GM12878 (cell line): ENCODE measurements around the gene PLA2G6. TPM values are rescaled to one million over a fixed set of nuclear protein-coding genes. Genes with fewer than 3 reads are reported as not detected.

ENCODE experiments used
- ATAC-seq: fragments of 200-7000 bp; cut with Tn5 transposase; 3 replicates; pipeline ENCODE4 v1.9.1; 2020; ENCODE audit warnings: mild to moderate bottlenecking, moderate library complexity
- BruUV-seq: library from RNA; stranded (reverse); fragments of 400-500 nt; replicated peaks from 2 replicates; lab custom pipeline; 2021; lab: Mats Ljungman, UMichigan
- CTCF ChIA-PET: fragments of 300-600 bp; sonication (Branson Sonifier 250); formaldehyde crosslinking; extraction: SDS; loops from one replicate; lab custom pipeline; 2021; ENCODE audit warnings: inconsistent platforms; lab: Yijun Ruan, JAX
- POLR2A ChIA-PET: fragments of 350-600 bp; formaldehyde crosslinking; extraction: SDS; loops from one replicate; lab custom pipeline; 2021; ENCODE audit warnings: inconsistent platforms; lab: Charles Lee
- RAD21 ChIA-PET: fragments of 300-600 bp; sonication (Branson Sonifier 250); formaldehyde crosslinking; loops from one replicate; lab custom pipeline; 2023; ENCODE audit warnings: antibody characterized with exemption; ENCODE audit not compliant: unreplicated experiment; lab: Charles Lee
- SMC1A ChIA-PET: fragments of 300-600 bp; sonication (Branson Sonifier 250); formaldehyde crosslinking; loops from one replicate; lab custom pipeline; 2023; ENCODE audit not compliant: unreplicated experiment, uncharacterized antibody; lab: Charles Lee
- DNase-seq: peaks from one replicate; pipeline ENCODE4 v3.0.0-alpha.2; 2011; ENCODE audit warnings: low read depth, low spot score
- FAIRE-seq: peaks from 3 replicates; lab custom pipeline; 2011; peaks lifted over from hg19 to GRCh38; lab: Jason Lieb, UNC
- H2AFZ ChIP-seq: 2 replicates; pipeline ENCODE4 v1.6.0; 2011; ENCODE audit warnings: low read depth, low read length, control low read depth; ENCODE audit not compliant: control insufficient read depth
- H3K27ac ChIP-seq: 2 replicates; pipeline ENCODE4 v1.5.1; 2011; ENCODE audit warnings: control low read depth; ENCODE audit not compliant: control insufficient read depth, insufficient read depth
- H3K27me3 ChIP-seq, 2 experiments: replicated peaks in 1 of 2; 2 replicates each; pipeline versions ENCODE4 v1.6.0 to v1.6.1; 2011; ENCODE audit warnings: low read length in 1 of 2; ENCODE audit not compliant: control insufficient read depth in 2 of 2, insufficient read depth in 2 of 2
- H3K36me3 ChIP-seq, 2 experiments: 2 replicates each; pipeline ENCODE4 v1.5.1; 2011; ENCODE audit warnings: low read length in 1 of 2; ENCODE audit not compliant: control insufficient read depth in 2 of 2, insufficient read depth in 2 of 2
- H3K4me1 ChIP-seq: 2 replicates; pipeline ENCODE4 v1.6.1; 2011; ENCODE audit warnings: mild to moderate bottlenecking, low read length, moderate library complexity, mixed read lengths; ENCODE audit not compliant: control insufficient read depth, insufficient read depth
- H3K4me2 ChIP-seq: 2 replicates; pipeline ENCODE4 v1.6.0; 2011; ENCODE audit warnings: control low read depth; ENCODE audit not compliant: control insufficient read depth, insufficient read depth
- H3K4me3 ChIP-seq: fragments of 200-600 bp; sonication (generic); 2 replicates; pipeline ENCODE4 v1.5.1; 2016
- H3K79me2 ChIP-seq: 2 replicates; pipeline ENCODE4 v1.6.0; 2011; ENCODE audit warnings: low read length; ENCODE audit not compliant: control insufficient read depth, insufficient read depth
- H3K9ac ChIP-seq: 2 replicates; pipeline ENCODE4 v1.8.0; 2011; ENCODE audit warnings: low read length, control low read depth, mixed read lengths; ENCODE audit not compliant: control insufficient read depth, insufficient read depth
- H3K9me3 ChIP-seq: replicated peaks from 3 replicates; pipeline ENCODE4 v1.5.1; 2011; ENCODE audit warnings: mild to moderate bottlenecking, low read length; ENCODE audit not compliant: control insufficient read depth, insufficient read depth
- H4K20me1 ChIP-seq: 2 replicates; pipeline ENCODE4 v1.6.0; 2011; ENCODE audit not compliant: control insufficient read depth, insufficient read depth
- BACH1 ChIP-seq: fragments of 450-650 bp; IDR thresholded peaks from 2 replicates; pipeline ENCODE4 v1.6.1; 2017; ENCODE audit warnings: mild to moderate bottlenecking, borderline replicate concordance
- CBFB ChIP-seq: IDR thresholded peaks from 2 replicates; pipeline ENCODE4 v1.6.1; 2016; ENCODE audit warnings: antibody characterized with exemption, low read depth
- CEBPB ChIP-seq, 2 experiments: fragments of 150-350 bp in 1 of 2; IDR thresholded peaks; 2 replicates each; pipeline ENCODE4 v1.6.1; 2012 to 2014; ENCODE audit warnings: low read depth in 2 of 2, low read length in 2 of 2, borderline replicate concordance in 1 of 2, inconsistent platforms in 1 of 2
- EZH2 ChIP-seq: IDR thresholded peaks from 2 replicates; pipeline ENCODE4 v1.6.1; 2012; ENCODE audit warnings: low read depth, mild to moderate bottlenecking, control low read depth, inconsistent platforms, low read length, borderline replicate concordance; ENCODE audit not compliant: control insufficient read depth
- NBN ChIP-seq: fragments of 450-650 bp; IDR thresholded peaks from 2 replicates; pipeline ENCODE4 v1.6.1; 2016
- NFYB ChIP-seq: IDR thresholded peaks from 2 replicates; pipeline ENCODE4 v1.6.1; 2011; ENCODE audit warnings: low read depth, mild to moderate bottlenecking, low read length, improper control_type of control experiment, moderate library complexity; ENCODE audit not compliant: insufficient read depth
- POLR2AphosphoS5 ChIP-seq: IDR thresholded peaks from 2 replicates; pipeline ENCODE4 v1.6.1; 2011; ENCODE audit warnings: mild to moderate bottlenecking, low read length, inconsistent platforms
- RBBP5 ChIP-seq: fragments of 200-600 bp; sonication (generic); conservative IDR thresholded peaks from 2 replicates; pipeline ENCODE4 v1.6.1; 2016
- SMARCA5 ChIP-seq: fragments of 450-650 bp; IDR thresholded peaks from 2 replicates; pipeline ENCODE4 v1.6.1; 2017; ENCODE audit warnings: mild to moderate bottlenecking
- SP1 ChIP-seq: IDR thresholded peaks from one replicate; pipeline ENCODE4 v1.6.1; 2011; ENCODE audit warnings: low read depth, low read length
- YBX1 ChIP-seq: fragments of 450-650 bp; IDR thresholded peaks from 2 replicates; pipeline ENCODE4 v1.6.1; 2016; ENCODE audit warnings: antibody characterized with exemption
- whole genome bisulfite sequencing: methylation state at CpG from one replicate; pipeline ENCODE4 v1.1.6; 2016; ENCODE audit warnings: low lambda C conversion rate; ENCODE audit not compliant: insufficient replicate concordance, insufficient coverage; ENCODE audit errors: missing lambda C conversion rate; 5-methylcytosine and 5-hydroxymethylcytosine counted together
- in situ Hi-C: fragments of 300-500 bp; cut with MboI; formaldehyde crosslinking; loops from 9 replicates; pipeline ENCODE4 v1.14.3; 2018; ENCODE audit warnings: mixed read lengths
- intact Hi-C: fragments of 100-400 bp; cut with micrococcal nuclease; formaldehyde crosslinking; loops from one replicate; pipeline ENCODE4 v1.14.2; 2022; ENCODE audit not compliant: unreplicated experiment
- polyA plus RNA-seq, 11 experiments: library from polyadenylated mRNA; depleted of rRNA in 4 of 11; unstranded in 6 of 11; stranded (reverse) in 5 of 11; fragments of >200 nt; fragmentation: Nextera tagmentation in 4 of 11; fragmentation: Illumina TruSeq in 1 of 11; extraction: Ambion mirVana in 4 of 11; extraction: Trizol in 1 of 11; gene quantifications; 1 replicate in 1 of 11; 2 replicates in 10 of 11; pipeline versions ENCODE4 v1.2.1 to v1.2.3, GENCODE V29; 2011 to 2016; ENCODE audit warnings: inconsistent platforms in 2 of 11, missing spikeins in 2 of 11, low read depth in 1 of 11
- total RNA-seq, 4 experiments: library from RNA; depleted of rRNA in 3 of 4; stranded (reverse); fragments of >200 nt in 3 of 4; fragmentation: Illumina TruSeq in 1 of 4; extraction: Trizol in 1 of 4; gene quantifications; 2 replicates each; pipeline versions ENCODE4 v1.2.1 to v1.2.3, GENCODE V29; 2013 to 2021
- TF ChIP-seq, protein P1 (sequence below): IDR thresholded peaks from 2 replicates; pipeline ENCODE4 v1.6.1; 2012; ENCODE audit warnings: low read depth, low read length, improper control_type of control experiment
- TF ChIP-seq, protein P2 (sequence below): IDR thresholded peaks from 2 replicates; pipeline ENCODE4 v1.6.1; 2011; ENCODE audit warnings: borderline replicate concordance, low read depth, mild to moderate bottlenecking, moderate library complexity, mixed read lengths, low read length; ENCODE audit not compliant: insufficient read depth; ENCODE audit errors: extremely low read length
- TF ChIP-seq, protein P3 (sequence below): IDR thresholded peaks from 2 replicates; pipeline ENCODE4 v1.6.1; 2011; ENCODE audit warnings: low read depth, mild to moderate bottlenecking, low read length, moderate library complexity, borderline replicate concordance; ENCODE audit errors: extremely low read depth
- TF ChIP-seq, protein P4 (sequence below): IDR thresholded peaks from 2 replicates; pipeline ENCODE4 v1.6.1; 2011; ENCODE audit warnings: borderline replicate concordance, low read depth, mild to moderate bottlenecking, moderate library complexity, low read length; ENCODE audit not compliant: insufficient read depth, poor library complexity, severe bottlenecking

Gene PLA2G6
- total and polyA plus RNA-seq, 10 of the 15 experiments (the other 5 are each of a cell fraction or from before 2014, with no cell fraction given) = 0.15 to 42.2 (median 15.8) TPM

DNA sequence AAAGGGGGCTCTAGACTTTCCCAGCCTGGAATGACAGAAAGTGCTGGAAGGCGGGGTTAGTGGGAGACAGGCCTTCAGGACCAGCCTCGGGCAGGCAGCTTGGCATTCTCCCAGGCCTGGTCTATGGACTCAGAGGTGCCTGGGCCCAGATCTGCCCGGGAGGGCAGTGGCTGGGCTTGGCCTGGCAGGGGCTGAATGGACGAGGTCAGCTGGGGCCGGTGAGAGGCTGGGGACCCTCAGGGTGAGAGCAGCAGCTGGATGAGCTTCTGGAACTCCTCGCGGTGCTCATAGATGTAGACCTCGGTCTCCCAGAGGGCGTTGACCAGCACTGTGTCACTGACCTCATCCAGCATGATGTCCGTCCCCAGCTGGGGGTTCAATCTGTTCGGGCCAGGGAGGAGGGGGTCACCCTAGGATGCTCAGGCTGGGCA is 69.7 kb downstream of the PLA2G6 start:
- WGBS = 69% methylated on average over 11 of the region's 11 CpGs
- ChIA-PET RAD21 (interaction anchor here (1.3 kb wide), 1 partner anchor 60 kb away, joined by 3 read pairs; no protein-coding TSS in a partner anchor), POLR2A (no interaction called here), SMC1A (no interaction called here), CTCF (interaction anchor here (1.0 to 3.1 kb wide), 3 partner anchors 60 to 459 kb away, joined by 3 to 10 read pairs (median 4); no protein-coding TSS in a partner anchor)
- BruUV-seq = no TSS peak
- H3K4me2 ChIP-seq = no peak overlapping the region
- no peaks in the 10 kb centered on the region for H4K20me1 ChIP-seq
- no peak overlapping the region for H3K27ac ChIP-seq
- FAIRE-seq (no peak), DNase-seq (no peak), ATAC-seq (no peak)
- no peaks in the 10 kb centered on the region; a peak in 1 of 4 replicates for H3K36me3 ChIP-seq
- in situ Hi-C loops (no loop called here), intact Hi-C loops (loop anchor here (10.0 kb wide), 2 partner anchors 103 to 243 kb away; no protein-coding TSS in a partner anchor)
- H3K9me3 ChIP-seq = no peaks in the 10 kb centered on the region
- no peaks in the 10 kb centered on the region for H3K79me2 ChIP-seq
- no peak overlapping the region for H3K4me3 ChIP-seq
- H3K9ac ChIP-seq = no peak overlapping the region
- H3K4me1 ChIP-seq = no peaks in the 10 kb centered on the region
- no peaks in the 10 kb centered on the region for H3K27me3 ChIP-seq
- H2AFZ ChIP-seq = no peak overlapping the region
- TF ChIP-seq, protein P1, sequence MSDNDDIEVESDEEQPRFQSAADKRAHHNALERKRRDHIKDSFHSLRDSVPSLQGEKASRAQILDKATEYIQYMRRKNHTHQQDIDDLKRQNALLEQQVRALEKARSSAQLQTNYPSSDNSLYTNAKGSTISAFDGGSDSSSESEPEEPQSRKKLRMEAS = no peak
- TF ChIP-seq, protein P2, sequence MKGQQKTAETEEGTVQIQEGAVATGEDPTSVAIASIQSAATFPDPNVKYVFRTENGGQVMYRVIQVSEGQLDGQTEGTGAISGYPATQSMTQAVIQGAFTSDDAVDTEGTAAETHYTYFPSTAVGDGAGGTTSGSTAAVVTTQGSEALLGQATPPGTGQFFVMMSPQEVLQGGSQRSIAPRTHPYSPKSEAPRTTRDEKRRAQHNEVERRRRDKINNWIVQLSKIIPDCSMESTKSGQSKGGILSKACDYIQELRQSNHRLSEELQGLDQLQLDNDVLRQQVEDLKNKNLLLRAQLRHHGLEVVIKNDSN = no peak
- TF ChIP-seq NBN = no peak
- TF ChIP-seq CEBPB (IDR thresholded peaks at IDR 0.05; ENCODE audit: borderline replicate concordance in 1 of 2, low read depth in 2 of 2, low read length in 2 of 2) = no peak
- no peak for TF ChIP-seq YBX1
- no peak for TF ChIP-seq NFYB
- no peak for TF ChIP-seq BACH1
- TF ChIP-seq, protein P3, sequence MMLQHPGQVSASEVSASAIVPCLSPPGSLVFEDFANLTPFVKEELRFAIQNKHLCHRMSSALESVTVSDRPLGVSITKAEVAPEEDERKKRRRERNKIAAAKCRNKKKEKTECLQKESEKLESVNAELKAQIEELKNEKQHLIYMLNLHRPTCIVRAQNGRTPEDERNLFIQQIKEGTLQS = no peak
- no peak for TF ChIP-seq CBFB
- TF ChIP-seq EZH2 = no peak
- TF ChIP-seq, protein P4, sequence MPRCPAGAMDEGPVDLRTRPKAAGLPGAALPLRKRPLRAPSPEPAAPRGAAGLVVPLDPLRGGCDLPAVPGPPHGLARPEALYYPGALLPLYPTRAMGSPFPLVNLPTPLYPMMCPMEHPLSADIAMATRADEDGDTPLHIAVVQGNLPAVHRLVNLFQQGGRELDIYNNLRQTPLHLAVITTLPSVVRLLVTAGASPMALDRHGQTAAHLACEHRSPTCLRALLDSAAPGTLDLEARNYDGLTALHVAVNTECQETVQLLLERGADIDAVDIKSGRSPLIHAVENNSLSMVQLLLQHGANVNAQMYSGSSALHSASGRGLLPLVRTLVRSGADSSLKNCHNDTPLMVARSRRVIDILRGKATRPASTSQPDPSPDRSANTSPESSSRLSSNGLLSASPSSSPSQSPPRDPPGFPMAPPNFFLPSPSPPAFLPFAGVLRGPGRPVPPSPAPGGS = no peak
- TF ChIP-seq POLR2AphosphoS5 = no peak
- no peak for TF ChIP-seq RBBP5
- TF ChIP-seq SP1 = no peak
- TF ChIP-seq SMARCA5 = no peak
